Measurements from ENCODE around the gene RAB17. TPM values are rescaled to one million over a fixed set of nuclear protein-coding genes. Genes with fewer than 3 reads are reported as not detected.

RAB17 gene
- total and polyA plus RNA-seq, 2 of the 8 experiments (the other 6 are each of a cell fraction or from before 2014, with no cell fraction given): 42.6 to 83.4 TPM

- CTCF ChIA-PET (ENCODE audit: partially characterized antibody): interaction anchor here (1.1 to 8.8 kb wide), 20 partner anchors 11 to 132 kb away, joined by 3 to 63 read pairs (median 8); partner anchors contain the start of gene RAB17
These were observed 11.9 kb upstream of the RAB17 start for GRCh38 chr2:237602409-237602808.

More at GRCh38 chr2:237602409-237602808, 11.9 kb upstream of the RAB17 start:
- no peak overlapping the region for H3K18ac ChIP-seq (ENCODE audit: extremely low read depth, low read length)
- no peak overlapping the region for H4K8ac ChIP-seq (ENCODE audit: extremely low read depth, insufficient read depth, low read length)
- H4K91ac ChIP-seq (replicated peaks; ENCODE audit: insufficient read length, low read length): no peak overlapping the region
- no peak overlapping the region for H3K23ac ChIP-seq (ENCODE audit: insufficient read length)
- H3K9ac ChIP-seq (replicated peaks in 1 of 4; ENCODE audit: extremely low read depth in 1 of 4, low read depth in 3 of 4, low read length in 3 of 4): no peak overlapping the region
- FAIRE-seq: no peak
- POLR2A ChIA-PET (ENCODE audit: partially characterized antibody): interaction anchor here (1.1 to 7.5 kb wide), 8 partner anchors 9 to 27 kb away, joined by 3 to 51 read pairs (median 8); partner anchors contain the start of genes LRRFIP1 and RAB17
- no peak overlapping the region for H2BK20ac ChIP-seq (ENCODE audit: low read length)
- no peak overlapping the region for H3K4ac ChIP-seq (replicated peaks; ENCODE audit: insufficient read length, low read depth, low read length)
- no peaks in the 10 kb centered on the region for H3K36me3 ChIP-seq (ENCODE audit: control insufficient read depth in 2 of 4, insufficient read depth in 4 of 4, low read length in 3 of 4)
- no peaks in the 10 kb centered on the region for H3K23me2 ChIP-seq (ENCODE audit: low read depth, low read length)
- no peak for DNase-seq (ENCODE audit: low read depth in 1 of 2, low spot score in 2 of 2)
- H2AK5ac ChIP-seq (ENCODE audit: low read depth, low read length): no peak overlapping the region
- no peak overlapping the region for H2BK5ac ChIP-seq (ENCODE audit: low read depth, low read length)
- peak overlapping the region; percentile 49; the same call in 1 of the 2 replicates for H2BK15ac ChIP-seq (ENCODE audit: low read length)
- H2BK120ac ChIP-seq (replicated peaks; ENCODE audit: low read depth, low read length): no peak overlapping the region
- peaks cover 10 to 16% of the 10 kb centered on the region in 2 experiments; a peak in 3 of 4 replicates for H3K9me3 ChIP-seq (ENCODE audit: insufficient read depth in 2 of 2, low read depth in 1 of 2, low read length in 1 of 2)
- H3K4me3 ChIP-seq (ENCODE audit: extremely low read depth in 1 of 4, insufficient read depth in 2 of 4, low read depth in 3 of 4, low read length in 4 of 4): no peak overlapping the region
- H3K79me1 ChIP-seq (ENCODE audit: low read depth, low read length): no peaks in the 10 kb centered on the region
- no peak overlapping the region for H2AFZ ChIP-seq (ENCODE audit: low read length)
- no peak overlapping the region; the same call in 1 of the 2 replicates for H2BK12ac ChIP-seq (ENCODE audit: low read depth, low read length)
- no peaks in the 10 kb centered on the region for H3K27me3 ChIP-seq (replicated peaks in 1 of 4; ENCODE audit: control insufficient read depth in 3 of 4, extremely low read depth in 1 of 4, insufficient read depth in 3 of 4, low read length in 3 of 4)
- no peak overlapping the region for H3K14ac ChIP-seq (ENCODE audit: insufficient read length)
- H3K4me2 ChIP-seq (ENCODE audit: insufficient read depth in 1 of 2, low read depth in 2 of 2, low read length in 2 of 2): no peak overlapping the region; a peak in 1 of 4 replicates
- no peak overlapping the region for H4K5ac ChIP-seq (ENCODE audit: insufficient read length, low read depth, low read length)
- H3K27ac ChIP-seq (ENCODE audit: low read depth, low read length): no peak overlapping the region
- H3K79me2 ChIP-seq (ENCODE audit: control insufficient read depth in 1 of 2, insufficient read depth in 2 of 2, low read length in 2 of 2): no peaks in the 10 kb centered on the region
- H3K4me1 ChIP-seq (replicated peaks in 1 of 4; ENCODE audit: control insufficient read depth in 3 of 4, insufficient read depth in 4 of 4, low read length in 3 of 4): peaks cover 2 to 18% (median 10%) of the 10 kb centered on the region in 4 experiments; a peak in 5 of 7 replicates
- TF ChIP-seq RAD21 (IDR thresholded peaks at IDR 0.05 in 1 of 2, conservative IDR thresholded peaks at IDR 0.05 in 1 of 2; ENCODE audit: low read depth in 2 of 2, low read length in 2 of 2) (peak; percentile 17 to 30; a peak in 2 of 4 replicates), POLR2AphosphoS5 (IDR thresholded peaks at IDR 0.05; ENCODE audit: low read depth, low read length) (no peak), TBP (IDR thresholded peaks at IDR 0.05; ENCODE audit: low read depth, low read length) (no peak), KDM1A (IDR thresholded peaks at IDR 0.05; ENCODE audit: borderline replicate concordance, low read length) (no peak)
- TF ChIP-seq, protein P1, sequence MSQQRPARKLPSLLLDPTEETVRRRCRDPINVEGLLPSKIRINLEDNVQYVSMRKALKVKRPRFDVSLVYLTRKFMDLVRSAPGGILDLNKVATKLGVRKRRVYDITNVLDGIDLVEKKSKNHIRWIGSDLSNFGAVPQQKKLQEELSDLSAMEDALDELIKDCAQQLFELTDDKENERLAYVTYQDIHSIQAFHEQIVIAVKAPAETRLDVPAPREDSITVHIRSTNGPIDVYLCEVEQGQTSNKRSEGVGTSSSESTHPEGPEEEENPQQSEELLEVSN (IDR thresholded peaks at IDR 0.05): peak; percentile 55; the same call in 1 of the 2 replicates
- H4K20me1 ChIP-seq (replicated peaks in 1 of 2; ENCODE audit: control insufficient read depth in 1 of 2, insufficient read depth in 2 of 2, low read length in 2 of 2): no peaks in the 10 kb centered on the region
- 76% methylated on average over 7 of the region's 7 CpGs; no CpG with 5 or more reads in 1 of the 2 experiments for WGBS, 2 experiments (ENCODE audit: extremely low coverage in 1 of 2, insufficient coverage in 1 of 2, insufficient read length in 1 of 2, insufficient replicate concordance in 2 of 2, low coverage in 1 of 2, low lambda C conversion rate in 2 of 2, missing lambda C conversion rate in 1 of 2)
- no peak overlapping the region for H3K56ac ChIP-seq (replicated peaks; ENCODE audit: insufficient read length, low read depth, low read length)

All from H1 (cell line).